A549 (cell line): Measurements from ENCODE around the gene SCARB2.

Experiments
- CEBPB ChIP-seq, 2 experiments: fragments of >200 bp in 1 of 2; sonication (Bioruptor Twin) in 1 of 2; formaldehyde crosslinking in 1 of 2; IDR thresholded peaks; 2 replicates each; pipeline ENCODE4 v1.6.1; 2012 to 2016
- CHD4 ChIP-seq: fragments of 200-600 bp; sonication (generic); IDR thresholded peaks from 2 replicates; pipeline ENCODE4 v1.6.1; 2016; ENCODE audit warnings: antibody characterized with exemption, mild to moderate bottlenecking, borderline replicate concordance
- EP300 ChIP-seq, 2 experiments: fragments of >200 bp; sonication (Bioruptor Twin); formaldehyde crosslinking; IDR thresholded peaks; 2 replicates in 1 of 2; 3 replicates in 1 of 2; pipeline ENCODE4 v1.6.1; 2016 to 2017
- JUN ChIP-seq, 2 experiments: fragments of >200 bp; sonication (Bioruptor Twin); formaldehyde crosslinking; IDR thresholded peaks; 2 replicates in 1 of 2; 3 replicates in 1 of 2; pipeline ENCODE4 v1.6.1; 2016 to 2017
- MAZ ChIP-seq: fragments of 150-350 bp; IDR thresholded peaks from 2 replicates; pipeline ENCODE4 v1.6.1; 2014; ENCODE audit warnings: antibody characterized with exemption, low read depth, low read length, borderline replicate concordance
- MYC ChIP-seq: IDR thresholded peaks from 2 replicates; pipeline ENCODE4 v1.6.1; 2012; ENCODE audit warnings: mild to moderate bottlenecking, inconsistent platforms, low read length, improper control_type of control experiment, borderline replicate concordance
- POLR2A ChIP-seq: IDR thresholded peaks from 2 replicates; pipeline ENCODE4 v1.6.1; 2012; ENCODE audit warnings: mild to moderate bottlenecking, low read length
- RARB ChIP-seq: fragments of 250-450 bp; sonication (Bioruptor Pico); IDR thresholded peaks from 2 replicates; pipeline ENCODE4 v1.8.0; 2021; ENCODE audit warnings: mild to moderate bottlenecking, moderate library complexity
- TF ChIP-seq, protein P1 (sequence below): fragments of >200 bp; sonication (Bioruptor Twin); formaldehyde crosslinking; IDR thresholded peaks from 3 replicates; pipeline ENCODE4 v1.5.1; 2016
- TF ChIP-seq, protein P2 (sequence below): fragments of >200 bp; sonication (Bioruptor Twin); formaldehyde crosslinking; IDR thresholded peaks from 3 replicates; pipeline ENCODE4 v1.6.1; 2016
- TF ChIP-seq, protein P3 (sequence below): fragments of 250-450 bp; sonication (Bioruptor Pico); IDR thresholded peaks from 2 replicates; pipeline ENCODE4 v1.5.0; 2021; ENCODE audit warnings: mild to moderate bottlenecking, moderate library complexity, borderline replicate concordance
- TF ChIP-seq, protein P4 (sequence below): fragments of 200-600 bp; sonication (generic); IDR thresholded peaks from 2 replicates; pipeline ENCODE4 v1.6.1; 2016; ENCODE audit warnings: antibody characterized with exemption, mild to moderate bottlenecking, moderate library complexity
- TF ChIP-seq, protein P5 (sequence below): IDR thresholded peaks from 2 replicates; pipeline ENCODE4 v1.6.1; 2012; ENCODE audit warnings: low read depth, borderline replicate concordance

DNA sequence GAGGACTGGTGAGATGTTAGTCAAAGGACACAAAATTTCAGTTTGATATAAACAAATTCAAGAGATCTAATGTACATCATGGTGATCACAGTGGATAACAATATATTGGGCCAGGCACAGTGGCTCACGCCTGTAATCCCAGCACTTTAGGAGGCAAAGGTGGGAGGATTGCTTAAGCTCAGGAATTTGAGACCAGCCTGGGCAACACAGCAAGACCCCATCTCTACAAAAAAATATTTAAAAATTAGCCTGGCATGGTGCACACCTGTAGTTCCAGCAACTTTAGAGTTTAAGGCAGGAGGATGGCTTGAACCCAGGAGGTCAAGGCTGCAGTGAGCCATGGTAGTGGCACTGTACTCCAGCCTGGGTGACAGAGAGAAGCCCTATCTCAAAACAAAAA, 8.7 kb downstream of the SCARB2 start:
- TF ChIP-seq MYC, result no peak
- TF ChIP-seq, protein P1, sequence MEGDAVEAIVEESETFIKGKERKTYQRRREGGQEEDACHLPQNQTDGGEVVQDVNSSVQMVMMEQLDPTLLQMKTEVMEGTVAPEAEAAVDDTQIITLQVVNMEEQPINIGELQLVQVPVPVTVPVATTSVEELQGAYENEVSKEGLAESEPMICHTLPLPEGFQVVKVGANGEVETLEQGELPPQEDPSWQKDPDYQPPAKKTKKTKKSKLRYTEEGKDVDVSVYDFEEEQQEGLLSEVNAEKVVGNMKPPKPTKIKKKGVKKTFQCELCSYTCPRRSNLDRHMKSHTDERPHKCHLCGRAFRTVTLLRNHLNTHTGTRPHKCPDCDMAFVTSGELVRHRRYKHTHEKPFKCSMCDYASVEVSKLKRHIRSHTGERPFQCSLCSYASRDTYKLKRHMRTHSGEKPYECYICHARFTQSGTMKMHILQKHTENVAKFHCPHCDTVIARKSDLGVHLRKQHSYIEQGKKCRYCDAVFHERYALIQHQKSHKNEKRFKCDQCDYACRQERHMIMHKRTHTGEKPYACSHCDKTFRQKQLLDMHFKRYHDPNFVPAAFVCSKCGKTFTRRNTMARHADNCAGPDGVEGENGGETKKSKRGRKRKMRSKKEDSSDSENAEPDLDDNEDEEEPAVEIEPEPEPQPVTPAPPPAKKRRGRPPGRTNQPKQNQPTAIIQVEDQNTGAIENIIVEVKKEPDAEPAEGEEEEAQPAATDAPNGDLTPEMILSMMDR, result no peak
- TF ChIP-seq JUN (IDR thresholded peaks at IDR 0.05), result no peak
- no peak for TF ChIP-seq POLR2A
- TF ChIP-seq MAZ, result no peak
- TF ChIP-seq RARB (CRISPR knock-in tag), result no peak
- TF ChIP-seq, protein P2, sequence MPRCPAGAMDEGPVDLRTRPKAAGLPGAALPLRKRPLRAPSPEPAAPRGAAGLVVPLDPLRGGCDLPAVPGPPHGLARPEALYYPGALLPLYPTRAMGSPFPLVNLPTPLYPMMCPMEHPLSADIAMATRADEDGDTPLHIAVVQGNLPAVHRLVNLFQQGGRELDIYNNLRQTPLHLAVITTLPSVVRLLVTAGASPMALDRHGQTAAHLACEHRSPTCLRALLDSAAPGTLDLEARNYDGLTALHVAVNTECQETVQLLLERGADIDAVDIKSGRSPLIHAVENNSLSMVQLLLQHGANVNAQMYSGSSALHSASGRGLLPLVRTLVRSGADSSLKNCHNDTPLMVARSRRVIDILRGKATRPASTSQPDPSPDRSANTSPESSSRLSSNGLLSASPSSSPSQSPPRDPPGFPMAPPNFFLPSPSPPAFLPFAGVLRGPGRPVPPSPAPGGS, result no peak
- TF ChIP-seq, protein P3, sequence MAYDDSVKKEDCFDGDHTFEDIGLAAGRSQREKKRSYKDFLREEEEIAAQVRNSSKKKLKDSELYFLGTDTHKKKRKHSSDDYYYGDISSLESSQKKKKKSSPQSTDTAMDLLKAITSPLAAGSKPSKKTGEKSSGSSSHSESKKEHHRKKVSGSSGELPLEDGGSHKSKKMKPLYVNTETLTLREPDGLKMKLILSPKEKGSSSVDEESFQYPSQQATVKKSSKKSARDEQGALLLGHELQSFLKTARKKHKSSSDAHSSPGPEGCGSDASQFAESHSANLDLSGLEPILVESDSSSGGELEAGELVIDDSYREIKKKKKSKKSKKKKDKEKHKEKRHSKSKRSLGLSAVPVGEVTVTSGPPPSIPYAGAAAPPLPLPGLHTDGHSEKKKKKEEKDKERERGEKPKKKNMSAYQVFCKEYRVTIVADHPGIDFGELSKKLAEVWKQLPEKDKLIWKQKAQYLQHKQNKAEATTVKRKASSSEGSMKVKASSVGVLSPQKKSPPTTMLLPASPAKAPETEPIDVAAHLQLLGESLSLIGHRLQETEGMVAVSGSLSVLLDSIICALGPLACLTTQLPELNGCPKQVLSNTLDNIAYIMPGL (CRISPR knock-in tag), result no peak
- TF ChIP-seq CEBPB (IDR thresholded peaks at IDR 0.05), result no peak
- no peak for TF ChIP-seq CHD4
- TF ChIP-seq, protein P4, sequence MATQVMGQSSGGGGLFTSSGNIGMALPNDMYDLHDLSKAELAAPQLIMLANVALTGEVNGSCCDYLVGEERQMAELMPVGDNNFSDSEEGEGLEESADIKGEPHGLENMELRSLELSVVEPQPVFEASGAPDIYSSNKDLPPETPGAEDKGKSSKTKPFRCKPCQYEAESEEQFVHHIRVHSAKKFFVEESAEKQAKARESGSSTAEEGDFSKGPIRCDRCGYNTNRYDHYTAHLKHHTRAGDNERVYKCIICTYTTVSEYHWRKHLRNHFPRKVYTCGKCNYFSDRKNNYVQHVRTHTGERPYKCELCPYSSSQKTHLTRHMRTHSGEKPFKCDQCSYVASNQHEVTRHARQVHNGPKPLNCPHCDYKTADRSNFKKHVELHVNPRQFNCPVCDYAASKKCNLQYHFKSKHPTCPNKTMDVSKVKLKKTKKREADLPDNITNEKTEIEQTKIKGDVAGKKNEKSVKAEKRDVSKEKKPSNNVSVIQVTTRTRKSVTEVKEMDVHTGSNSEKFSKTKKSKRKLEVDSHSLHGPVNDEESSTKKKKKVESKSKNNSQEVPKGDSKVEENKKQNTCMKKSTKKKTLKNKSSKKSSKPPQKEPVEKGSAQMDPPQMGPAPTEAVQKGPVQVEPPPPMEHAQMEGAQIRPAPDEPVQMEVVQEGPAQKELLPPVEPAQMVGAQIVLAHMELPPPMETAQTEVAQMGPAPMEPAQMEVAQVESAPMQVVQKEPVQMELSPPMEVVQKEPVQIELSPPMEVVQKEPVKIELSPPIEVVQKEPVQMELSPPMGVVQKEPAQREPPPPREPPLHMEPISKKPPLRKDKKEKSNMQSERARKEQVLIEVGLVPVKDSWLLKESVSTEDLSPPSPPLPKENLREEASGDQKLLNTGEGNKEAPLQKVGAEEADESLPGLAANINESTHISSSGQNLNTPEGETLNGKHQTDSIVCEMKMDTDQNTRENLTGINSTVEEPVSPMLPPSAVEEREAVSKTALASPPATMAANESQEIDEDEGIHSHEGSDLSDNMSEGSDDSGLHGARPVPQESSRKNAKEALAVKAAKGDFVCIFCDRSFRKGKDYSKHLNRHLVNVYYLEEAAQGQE, result no peak
- TF ChIP-seq, protein P5, sequence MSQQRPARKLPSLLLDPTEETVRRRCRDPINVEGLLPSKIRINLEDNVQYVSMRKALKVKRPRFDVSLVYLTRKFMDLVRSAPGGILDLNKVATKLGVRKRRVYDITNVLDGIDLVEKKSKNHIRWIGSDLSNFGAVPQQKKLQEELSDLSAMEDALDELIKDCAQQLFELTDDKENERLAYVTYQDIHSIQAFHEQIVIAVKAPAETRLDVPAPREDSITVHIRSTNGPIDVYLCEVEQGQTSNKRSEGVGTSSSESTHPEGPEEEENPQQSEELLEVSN, result no peak
- TF ChIP-seq EP300 (IDR thresholded peaks at IDR 0.05), result no peak
